Body of pancreas (tissue), 4 donors: ENCODE measurements around the gene KBTBD3.

ENCODE experiments used
- POLR2A ChIP-seq, 3 donors: fragments of 450-650 bp; IDR thresholded peaks; one replicate each; pipeline ENCODE4 v1.6.1; 2016; ENCODE audit warnings: antibody characterized with exemption in 3 of 3, mild to moderate bottlenecking in 2 of 3
- TF ChIP-seq, protein P1 (sequence below), 7 experiments: fragments of 450-650 bp in 4 of 7; fragments of 200-600 bp in 3 of 7; sonication (generic) in 3 of 7; IDR thresholded peaks; one replicate each; pipeline ENCODE4 v1.5.1; 2016 to 2019; ENCODE audit warnings: antibody characterized with exemption in 7 of 7

DNA sequence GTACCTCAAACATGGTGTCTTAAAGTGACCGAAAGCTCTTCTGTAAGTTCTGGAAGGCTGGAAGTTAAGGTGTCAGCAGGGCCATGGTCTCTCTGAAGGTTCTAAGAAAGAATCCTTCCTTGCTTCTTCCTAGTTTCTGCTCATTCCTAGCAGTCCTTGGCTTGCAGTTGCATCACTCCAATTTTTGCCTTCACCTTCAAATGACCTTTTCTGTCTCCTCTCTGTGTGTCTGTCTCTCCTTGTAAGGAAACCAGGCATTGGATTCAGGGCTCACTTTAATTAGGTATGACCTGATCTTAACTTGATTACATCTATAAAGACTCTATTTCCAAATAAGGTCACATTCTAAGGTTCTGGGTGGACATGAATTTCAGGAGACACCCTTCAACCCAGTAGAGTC, 9.0 kb upstream of the KBTBD3 start:
- TF ChIP-seq, protein P1, sequence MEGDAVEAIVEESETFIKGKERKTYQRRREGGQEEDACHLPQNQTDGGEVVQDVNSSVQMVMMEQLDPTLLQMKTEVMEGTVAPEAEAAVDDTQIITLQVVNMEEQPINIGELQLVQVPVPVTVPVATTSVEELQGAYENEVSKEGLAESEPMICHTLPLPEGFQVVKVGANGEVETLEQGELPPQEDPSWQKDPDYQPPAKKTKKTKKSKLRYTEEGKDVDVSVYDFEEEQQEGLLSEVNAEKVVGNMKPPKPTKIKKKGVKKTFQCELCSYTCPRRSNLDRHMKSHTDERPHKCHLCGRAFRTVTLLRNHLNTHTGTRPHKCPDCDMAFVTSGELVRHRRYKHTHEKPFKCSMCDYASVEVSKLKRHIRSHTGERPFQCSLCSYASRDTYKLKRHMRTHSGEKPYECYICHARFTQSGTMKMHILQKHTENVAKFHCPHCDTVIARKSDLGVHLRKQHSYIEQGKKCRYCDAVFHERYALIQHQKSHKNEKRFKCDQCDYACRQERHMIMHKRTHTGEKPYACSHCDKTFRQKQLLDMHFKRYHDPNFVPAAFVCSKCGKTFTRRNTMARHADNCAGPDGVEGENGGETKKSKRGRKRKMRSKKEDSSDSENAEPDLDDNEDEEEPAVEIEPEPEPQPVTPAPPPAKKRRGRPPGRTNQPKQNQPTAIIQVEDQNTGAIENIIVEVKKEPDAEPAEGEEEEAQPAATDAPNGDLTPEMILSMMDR (IDR thresholded peaks at IDR 0.05) = no peak
- TF ChIP-seq POLR2A (IDR thresholded peaks at IDR 0.05) = no peak
